HG03097 (cell line): ENCODE measurements around the gene HOXA9.

Source experiments
- ATAC-seq: cut with Tn5 transposase; IDR thresholded peaks from one replicate; pipeline ENCODE4 v1.9.1; 2021; ENCODE audit not compliant: unreplicated experiment, low FRiP score

The HOXA9 gene

DNA sequence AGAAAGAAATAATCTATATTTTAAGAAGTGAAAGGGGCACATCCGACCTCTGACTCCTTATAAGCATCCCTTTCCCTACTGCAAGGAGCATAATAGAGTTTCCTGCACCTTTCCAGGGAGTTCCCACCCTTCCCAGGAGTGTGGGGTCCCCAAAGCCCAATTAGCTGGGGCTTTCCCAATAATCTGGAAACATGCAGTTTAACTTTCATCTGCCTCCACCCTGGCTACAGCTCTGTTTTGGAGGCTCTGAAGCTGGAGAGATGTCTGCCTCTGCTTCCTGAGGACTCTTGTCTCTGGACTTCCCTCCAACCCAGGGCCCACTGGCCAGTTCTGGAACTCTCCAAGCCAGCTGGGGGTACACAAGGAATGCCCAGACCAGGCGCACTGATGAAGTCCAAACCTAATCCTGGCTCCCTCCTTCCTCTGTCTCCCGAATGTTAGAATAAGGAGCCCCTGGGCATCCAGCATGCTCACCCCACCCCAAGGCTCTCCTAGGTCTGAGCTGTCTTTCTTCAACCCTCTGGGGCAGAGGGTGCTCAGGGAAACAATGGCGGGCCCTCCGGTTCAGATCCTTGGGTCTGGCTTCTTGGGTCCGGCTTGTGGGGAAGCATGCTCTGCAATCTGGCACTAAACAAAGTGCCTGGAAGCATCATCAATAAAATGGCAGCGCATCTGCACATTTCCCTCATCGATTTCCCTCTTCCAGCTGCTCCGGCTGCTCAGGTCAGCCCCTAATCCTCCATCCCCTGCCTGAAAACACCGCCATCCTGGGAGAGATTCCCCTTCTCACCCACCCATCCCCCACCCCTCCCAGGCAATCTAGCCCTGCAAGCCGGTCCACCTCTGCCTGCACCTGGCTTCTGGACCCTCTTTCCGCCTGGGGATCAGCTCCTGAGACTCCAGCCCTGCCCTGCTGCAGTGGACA is 48.1 kb downstream of the HOXA9 start:
- ATAC-seq, result no peak

DNA sequence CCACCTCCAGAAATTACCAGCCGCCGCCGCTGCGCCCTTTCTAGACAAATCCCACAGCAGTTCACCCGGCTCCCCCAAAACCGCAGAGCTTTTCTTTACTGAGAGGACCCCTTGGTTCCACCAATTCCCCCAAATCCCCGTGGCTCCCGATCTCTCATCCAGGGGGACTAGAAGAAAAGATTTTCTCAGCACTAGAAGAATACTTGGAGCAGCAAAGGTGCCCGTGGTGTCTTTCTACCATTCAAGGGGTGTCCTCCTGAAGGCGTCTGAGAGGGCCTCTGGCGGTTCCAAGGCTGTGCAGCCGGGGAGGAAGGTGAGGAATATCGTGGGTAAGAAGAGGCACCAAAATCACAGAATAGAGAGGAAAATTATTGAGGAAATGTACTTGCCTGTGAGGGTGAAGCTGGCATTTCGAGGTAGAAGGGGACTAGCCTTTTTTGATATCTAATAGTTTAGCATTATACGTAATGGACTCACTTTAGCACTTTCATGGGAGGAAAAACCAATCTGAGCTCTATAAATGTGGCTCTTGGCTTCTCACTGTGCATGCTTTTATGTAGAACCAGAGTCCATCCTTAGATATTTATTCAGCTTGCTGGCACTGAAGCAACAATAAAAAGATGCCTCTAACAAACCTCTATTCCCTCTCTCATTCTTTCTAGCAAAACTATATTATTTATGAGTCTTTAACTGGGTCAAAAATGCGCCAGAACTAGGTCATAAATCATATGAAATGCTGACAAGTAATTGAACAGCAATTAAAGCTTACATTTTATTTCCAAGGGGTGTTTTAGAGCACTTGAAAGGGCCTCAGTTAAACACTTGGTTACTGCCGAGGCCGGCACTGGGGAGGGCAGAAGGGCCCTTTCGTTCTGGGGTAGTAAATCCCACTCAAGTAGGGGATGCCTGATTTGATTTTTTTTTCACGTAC is 49.0 kb downstream of the HOXA9 start:
- ATAC-seq, result no peak

DNA sequence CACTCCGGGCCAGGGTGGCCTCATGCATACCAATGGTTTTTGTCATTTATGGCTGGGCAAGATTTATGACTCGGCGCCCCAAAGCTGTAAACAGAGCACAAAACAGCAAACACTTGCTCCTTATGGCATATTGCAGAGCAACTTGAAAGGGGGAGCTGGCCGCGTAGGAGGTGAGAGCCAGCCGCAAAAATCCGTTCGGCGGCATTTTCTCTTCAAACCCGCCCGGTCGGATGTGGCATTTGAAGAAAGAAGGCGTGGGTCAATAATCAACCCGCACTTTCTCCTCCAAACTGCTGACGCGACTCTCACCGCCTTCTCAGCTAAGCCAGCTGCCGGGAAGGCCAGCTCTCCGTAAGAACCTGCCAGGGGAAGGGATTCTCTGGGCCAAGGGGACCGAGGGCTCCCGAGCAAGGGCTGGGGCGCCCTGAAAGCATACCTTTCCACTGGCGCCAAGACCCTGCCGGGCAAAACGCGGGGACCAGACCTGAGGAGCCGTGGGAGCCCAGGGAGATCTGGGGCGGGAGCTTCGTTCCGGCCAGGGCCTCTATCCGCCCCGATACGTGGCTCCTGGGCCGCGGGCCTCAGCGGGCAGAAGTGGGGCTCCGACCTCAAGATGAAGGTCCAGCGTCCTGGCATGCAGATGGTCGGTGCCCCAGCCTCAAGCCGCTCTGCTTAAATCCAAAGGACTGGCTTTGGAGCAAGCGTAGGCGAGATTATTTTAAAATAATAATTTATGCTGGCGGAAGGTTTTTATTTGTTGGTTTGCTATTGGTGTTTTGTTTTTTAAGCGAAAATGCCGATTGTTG is 49.9 kb downstream of the HOXA9 start:
- no peak for ATAC-seq

DNA sequence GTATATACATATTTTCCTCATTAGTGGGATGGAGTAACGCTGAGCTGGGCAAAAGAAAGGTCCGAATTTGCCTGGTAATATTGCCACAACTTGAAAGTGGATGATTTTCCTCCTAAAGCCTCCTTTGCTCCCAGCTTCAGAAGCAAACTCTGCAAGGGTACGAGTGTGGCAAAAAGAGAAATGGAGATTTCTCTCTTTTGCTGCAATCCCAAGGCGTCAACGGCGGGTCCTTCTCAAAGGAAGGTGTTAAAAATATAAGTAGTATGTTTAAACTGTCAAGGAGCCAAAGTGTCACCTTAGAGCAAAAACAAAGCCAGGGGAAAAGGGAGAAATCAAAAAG is 50.5 kb downstream of the HOXA9 start:
- no peak for ATAC-seq

DNA sequence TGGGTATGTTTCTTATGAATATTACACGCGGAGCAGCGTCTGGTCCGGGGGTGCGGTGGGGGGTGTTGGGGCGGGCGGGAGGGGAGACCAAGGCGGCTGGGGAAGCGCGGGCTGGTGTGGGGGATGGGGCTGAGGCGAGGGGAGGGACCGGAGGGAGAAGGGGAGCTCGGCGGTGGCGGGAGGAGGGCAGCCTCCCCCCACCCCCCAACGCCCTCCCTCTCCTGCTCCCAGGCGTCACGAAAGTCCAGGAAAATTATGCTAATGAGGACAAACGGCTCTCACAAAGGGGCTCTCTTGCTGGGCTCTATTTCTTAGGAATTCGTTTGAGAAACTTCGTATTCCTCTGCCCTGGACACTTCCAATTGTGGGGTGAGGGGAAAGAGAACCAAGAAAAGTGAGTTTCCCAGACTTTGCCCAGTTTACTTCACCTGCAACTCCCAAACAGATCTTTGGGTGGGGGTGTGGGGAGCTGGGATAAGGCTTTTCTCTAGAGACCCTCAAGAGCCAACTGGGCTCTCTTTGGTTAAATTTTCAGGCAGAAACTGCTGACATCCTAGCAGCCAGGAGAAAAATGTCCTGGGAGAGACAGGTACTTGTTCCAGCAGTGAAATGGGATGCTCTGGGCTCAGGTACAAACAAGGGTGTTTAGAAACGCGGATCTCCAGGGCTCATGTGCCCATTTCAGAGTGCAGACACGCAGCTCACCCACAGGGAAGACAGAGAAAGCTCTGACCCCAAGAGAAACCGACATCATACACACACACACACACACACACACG is 51.2 kb downstream of the HOXA9 start:
- ATAC-seq, result no peak

DNA sequence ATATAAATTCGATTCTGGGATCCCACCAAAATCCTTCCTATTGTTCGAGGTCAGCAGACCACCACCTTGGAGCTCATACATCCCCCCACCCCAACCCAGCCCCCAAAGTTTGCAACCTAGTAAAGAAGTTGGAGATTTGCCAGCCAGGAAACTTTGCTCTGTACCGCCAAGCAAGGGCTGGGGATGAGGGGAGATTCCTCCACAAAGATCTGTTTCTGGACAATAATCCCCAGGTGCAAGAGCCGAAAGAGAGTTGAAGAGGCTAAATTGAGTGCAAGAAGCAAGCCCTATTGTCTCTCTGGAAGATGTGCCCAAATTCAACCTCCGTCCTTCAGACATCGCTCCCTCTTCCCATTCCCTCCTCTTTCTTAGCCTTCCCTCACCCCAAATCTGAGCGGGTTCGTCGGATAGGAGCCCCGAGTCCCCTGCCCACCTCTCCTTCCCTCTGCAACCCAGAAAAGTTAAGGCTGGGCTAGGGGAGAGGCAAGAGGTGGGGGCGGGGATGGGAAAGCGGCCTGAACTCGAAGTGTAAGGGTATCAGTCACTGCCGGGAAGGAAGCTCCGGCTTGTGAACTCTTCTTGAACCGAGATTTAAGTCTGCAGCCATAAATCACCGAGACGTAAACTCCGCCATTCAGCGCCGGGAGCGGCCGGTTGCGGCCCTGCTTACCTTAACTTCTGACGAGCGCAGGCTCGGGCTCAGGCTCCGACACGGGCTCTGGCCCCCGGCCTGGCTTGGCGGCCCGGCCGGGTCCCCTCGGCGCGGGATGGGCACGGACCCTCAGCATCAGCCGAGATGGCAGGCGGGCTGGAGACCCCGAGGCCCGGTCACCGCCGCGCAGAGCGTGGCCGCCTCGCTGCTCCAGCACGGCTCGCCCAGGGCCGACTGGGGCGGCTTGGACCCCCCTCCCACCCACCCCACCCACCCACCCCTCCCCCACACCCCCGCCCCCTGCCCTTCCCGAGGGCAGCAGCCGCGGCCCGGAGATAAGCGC is 52.1 kb downstream of the HOXA9 start:
- ATAC-seq, result no peak
